ENCODE measurements around the gene SEC14L1.

The SEC14L1 gene

GRCh38 chr17:77131904-77132303 is 8.9 kb upstream of the SEC14L1 start:
- DNase-seq (no peak), ATAC-seq (ENCODE audit: insufficient read depth, low read depth) (no peak)
- Histone ChIP-seq H2AFZ (ENCODE audit: low read depth, low read length) (no peak overlapping the region), H3K4me3 (ENCODE audit: low read depth in 1 of 2, low read length in 2 of 2) (no peak overlapping the region), H3K9ac (ENCODE audit: low read depth, low read length) (no peak overlapping the region), H3K27me3 (ENCODE audit: insufficient read depth, low read length, poor library complexity) (no peaks in the 10 kb centered on the region), H4K20me1 (ENCODE audit: insufficient read depth, low read length) (no peaks in the 10 kb centered on the region), H3K4me1 (ENCODE audit: insufficient read depth, low read length) (peaks cover 22% of the 10 kb centered on the region), H3K27ac (ENCODE audit: low read length) (no peak overlapping the region), H3K36me3 (ENCODE audit: insufficient read depth, low read length) (no peaks in the 10 kb centered on the region), H3K4me2 (ENCODE audit: insufficient read depth, low read length) (no peak overlapping the region), H3K79me2 (ENCODE audit: insufficient read depth, low read length) (no peaks in the 10 kb centered on the region), H3K9me3 (ENCODE audit: insufficient read depth, low read length, severe bottlenecking) (no peaks in the 10 kb centered on the region)
- no peak for TF ChIP-seq CTCF (IDR thresholded peaks at IDR 0.05; ENCODE audit: borderline replicate concordance, extremely low read depth, low read length, poor library complexity, severe bottlenecking)
- no peak for TF ChIP-seq EZH2 (IDR thresholded peaks at IDR 0.05; ENCODE audit: borderline replicate concordance, low read depth, low read length, severe bottlenecking)

- Histone ChIP-seq H3K36me3 (ENCODE audit: insufficient read depth, low read length) (no peaks in the 10 kb centered on the region), H3K27ac (ENCODE audit: low read length) (no peak overlapping the region), H2AFZ (ENCODE audit: low read depth, low read length) (no peak overlapping the region), H3K79me2 (ENCODE audit: insufficient read depth, low read length) (no peaks in the 10 kb centered on the region), H3K4me1 (ENCODE audit: insufficient read depth, low read length) (peaks cover 16% of the 10 kb centered on the region), H3K9ac (ENCODE audit: low read depth, low read length) (no peak overlapping the region), H3K4me3 (ENCODE audit: low read depth in 1 of 2, low read length in 2 of 2) (no peak overlapping the region), H4K20me1 (ENCODE audit: insufficient read depth, low read length) (no peaks in the 10 kb centered on the region), H3K4me2 (ENCODE audit: insufficient read depth, low read length) (no peak overlapping the region), H3K9me3 (ENCODE audit: insufficient read depth, low read length, severe bottlenecking) (peaks cover 4% of the 10 kb centered on the region), H3K27me3 (ENCODE audit: insufficient read depth, low read length, poor library complexity) (no peaks in the 10 kb centered on the region)
- ATAC-seq (ENCODE audit: insufficient read depth, low read depth) (no peak), DNase-seq (no peak)
- TF ChIP-seq EZH2 (IDR thresholded peaks at IDR 0.05; ENCODE audit: borderline replicate concordance, low read depth, low read length, severe bottlenecking): no peak
- no peak for TF ChIP-seq CTCF (IDR thresholded peaks at IDR 0.05; ENCODE audit: borderline replicate concordance, extremely low read depth, low read length, poor library complexity, severe bottlenecking)
Measured at GRCh38 chr17:77132411-77133086, 8.2 kb upstream of the SEC14L1 start.

- TF ChIP-seq EZH2 (IDR thresholded peaks at IDR 0.05; ENCODE audit: borderline replicate concordance, low read depth, low read length, severe bottlenecking) (no peak), CTCF (IDR thresholded peaks at IDR 0.05; ENCODE audit: borderline replicate concordance, extremely low read depth, low read length, poor library complexity, severe bottlenecking) (no peak)
- peaks cover 9% of the 10 kb centered on the region for H3K4me1 ChIP-seq (ENCODE audit: insufficient read depth, low read length)
- H4K20me1 ChIP-seq (ENCODE audit: insufficient read depth, low read length): no peaks in the 10 kb centered on the region
- no peaks in the 10 kb centered on the region for H3K79me2 ChIP-seq (ENCODE audit: insufficient read depth, low read length)
- no peak for DNase-seq
- no peak overlapping the region for H3K9ac ChIP-seq (ENCODE audit: low read depth, low read length)
- no peaks in the 10 kb centered on the region for H3K36me3 ChIP-seq (ENCODE audit: insufficient read depth, low read length)
- no peak overlapping the region for H3K4me3 ChIP-seq (ENCODE audit: low read depth in 1 of 2, low read length in 2 of 2)
- H2AFZ ChIP-seq (ENCODE audit: low read depth, low read length): no peak overlapping the region
- no peaks in the 10 kb centered on the region for H3K27me3 ChIP-seq (ENCODE audit: insufficient read depth, low read length, poor library complexity)
- peaks cover 9% of the 10 kb centered on the region for H3K9me3 ChIP-seq (ENCODE audit: insufficient read depth, low read length, severe bottlenecking)
- H3K4me2 ChIP-seq (ENCODE audit: insufficient read depth, low read length): no peak overlapping the region
- no peak overlapping the region for H3K27ac ChIP-seq (ENCODE audit: low read length)
- ATAC-seq (ENCODE audit: insufficient read depth, low read depth): no peak
Measured at GRCh38 chr17:77133087-77133638, 7.6 kb upstream of the SEC14L1 start.
